ENCODE measurements around the gene CHD9. TPM values are rescaled to one million over a fixed set of nuclear protein-coding genes. Genes with fewer than 3 reads are reported as not detected.

Gene CHD9, protein sequence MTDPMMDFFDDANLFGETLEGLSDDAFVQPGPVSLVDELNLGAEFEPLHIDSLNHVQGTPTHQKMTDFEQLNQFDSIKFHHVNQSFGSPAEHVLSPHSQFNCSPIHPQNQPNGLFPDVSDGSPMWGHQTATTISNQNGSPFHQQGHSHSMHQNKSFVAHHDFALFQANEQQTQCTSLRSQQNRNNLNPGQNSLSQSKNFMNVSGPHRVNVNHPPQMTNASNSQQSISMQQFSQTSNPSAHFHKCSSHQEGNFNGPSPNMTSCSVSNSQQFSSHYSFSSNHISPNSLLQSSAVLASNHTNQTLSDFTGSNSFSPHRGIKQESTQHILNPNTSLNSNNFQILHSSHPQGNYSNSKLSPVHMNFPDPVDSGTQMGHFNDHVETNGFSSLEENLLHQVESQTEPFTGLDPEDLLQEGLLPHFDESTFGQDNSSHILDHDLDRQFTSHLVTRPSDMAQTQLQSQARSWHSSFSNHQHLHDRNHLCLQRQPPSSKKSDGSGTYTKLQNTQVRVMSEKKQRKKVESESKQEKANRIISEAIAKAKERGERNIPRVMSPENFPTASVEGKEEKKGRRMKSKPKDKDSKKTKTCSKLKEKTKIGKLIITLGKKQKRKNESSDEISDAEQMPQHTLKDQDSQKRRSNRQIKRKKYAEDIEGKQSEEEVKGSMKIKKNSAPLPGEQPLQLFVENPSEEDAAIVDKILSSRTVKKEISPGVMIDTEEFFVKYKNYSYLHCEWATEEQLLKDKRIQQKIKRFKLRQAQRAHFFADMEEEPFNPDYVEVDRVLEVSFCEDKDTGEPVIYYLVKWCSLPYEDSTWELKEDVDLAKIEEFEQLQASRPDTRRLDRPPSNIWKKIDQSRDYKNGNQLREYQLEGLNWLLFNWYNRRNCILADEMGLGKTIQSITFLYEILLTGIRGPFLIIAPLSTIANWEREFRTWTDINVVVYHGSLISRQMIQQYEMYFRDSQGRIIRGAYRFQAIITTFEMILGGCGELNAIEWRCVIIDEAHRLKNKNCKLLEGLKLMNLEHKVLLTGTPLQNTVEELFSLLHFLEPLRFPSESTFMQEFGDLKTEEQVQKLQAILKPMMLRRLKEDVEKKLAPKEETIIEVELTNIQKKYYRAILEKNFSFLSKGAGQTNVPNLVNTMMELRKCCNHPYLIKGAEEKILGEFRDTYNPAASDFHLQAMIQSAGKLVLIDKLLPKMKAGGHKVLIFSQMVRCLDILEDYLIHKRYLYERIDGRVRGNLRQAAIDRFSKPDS (N-terminal part only)
- 87.7 TPM for polyA plus RNA-seq (2013)

DNA sequence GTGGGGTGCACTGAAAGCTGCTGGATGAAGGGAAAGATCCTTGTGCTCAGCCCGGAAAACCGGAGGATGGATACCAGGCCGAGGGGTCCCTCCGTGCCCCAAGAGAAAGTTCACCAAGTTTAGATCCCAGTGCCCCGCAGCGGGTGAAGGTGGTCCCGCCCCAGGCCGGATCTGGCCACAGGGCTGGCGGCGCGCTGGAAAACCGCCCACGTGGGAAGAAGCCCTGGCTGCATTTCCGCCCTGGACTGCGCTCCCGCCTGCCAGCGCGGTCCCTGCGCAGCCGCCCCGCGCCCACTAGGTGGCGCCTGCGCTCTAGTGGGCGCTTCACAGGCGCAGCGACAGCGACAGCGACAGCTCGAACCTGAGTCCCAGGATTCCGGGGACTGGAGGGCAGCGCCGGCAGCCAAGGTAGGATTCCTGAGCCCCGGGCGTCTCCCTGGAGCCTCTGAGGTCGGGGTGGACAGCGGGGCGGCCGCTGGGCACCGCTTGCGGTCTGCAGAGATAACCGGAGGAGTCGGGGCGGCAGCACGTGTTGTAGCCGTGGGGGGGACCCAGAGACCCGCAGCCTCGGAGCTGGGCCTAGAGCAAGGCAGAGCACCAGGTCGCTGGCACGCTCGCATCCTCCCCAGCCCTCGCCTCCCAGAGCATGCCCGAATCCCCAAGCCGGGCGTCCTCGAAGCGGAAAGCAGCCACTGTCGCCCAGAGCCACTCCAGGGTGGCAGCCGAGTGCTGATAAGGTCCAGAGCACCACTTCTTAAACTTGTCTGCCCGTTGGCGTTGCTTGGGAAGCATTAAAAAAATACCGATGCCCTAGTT lies at the start of gene CHD9:
Gene CHD9, plus strand, starts transcription at position 322 of the 816 bp plus-strand sequence. CDS start 101,099 bp downstream, outside the sequence.
- Histone ChIP-seq H3K27ac (ENCODE audit: insufficient read depth in 1 of 2, low read depth in 1 of 2, low read length in 2 of 2, poor library complexity in 1 of 2, severe bottlenecking in 2 of 2) (peak within 1 kb of the TSS; percentile 40 to 81), H3K4me3 (ENCODE audit: control insufficient read depth in 1 of 7, extremely low read depth in 1 of 7, insufficient read depth in 4 of 7, low read depth in 2 of 7, low read length in 6 of 7) (peak within 1 kb of the TSS; percentile 69 to 89 (median 84)), H3K36me3 (ENCODE audit: control insufficient read depth in 4 of 4, insufficient read depth in 4 of 4, low read length in 3 of 4) (no peaks in the 10 kb centered on the region), H3K27me3 (replicated peaks in 2 of 5; ENCODE audit: control insufficient read depth in 4 of 5, insufficient read depth in 5 of 5, low read length in 4 of 5) (no peaks in the 10 kb centered on the region), H3K9me3 (ENCODE audit: control extremely low read depth in 1 of 5, control insufficient read depth in 4 of 5, insufficient read depth in 2 of 5, low read depth in 1 of 5, low read length in 4 of 5) (no peaks in the 10 kb centered on the region), H3K4me1 (ENCODE audit: control extremely low read depth in 1 of 4, control insufficient read depth in 4 of 4, insufficient read depth in 4 of 4, low read length in 3 of 4) (peaks cover 3 to 39% (median 25%) of the 10 kb centered on the region in 4 experiments)
- under 1% methylated on average over 60 of the region's 62 CpGs for WGBS (ENCODE audit: insufficient coverage)
- ChIA-PET CTCF (interaction anchor here (0.8 to 7.8 kb wide), 24 partner anchors 14 to 229 kb away, joined by 3 to 73 read pairs (median 5); no protein-coding TSS in a partner anchor), POLR2A (interaction anchor here (0.9 to 2.7 kb wide), 4 partner anchors 36 to 75 kb away, joined by 3 to 28 read pairs (median 6); no protein-coding TSS in a partner anchor)
- peak; percentile 81 to 88 (median 88) for DNase-seq

DNA sequence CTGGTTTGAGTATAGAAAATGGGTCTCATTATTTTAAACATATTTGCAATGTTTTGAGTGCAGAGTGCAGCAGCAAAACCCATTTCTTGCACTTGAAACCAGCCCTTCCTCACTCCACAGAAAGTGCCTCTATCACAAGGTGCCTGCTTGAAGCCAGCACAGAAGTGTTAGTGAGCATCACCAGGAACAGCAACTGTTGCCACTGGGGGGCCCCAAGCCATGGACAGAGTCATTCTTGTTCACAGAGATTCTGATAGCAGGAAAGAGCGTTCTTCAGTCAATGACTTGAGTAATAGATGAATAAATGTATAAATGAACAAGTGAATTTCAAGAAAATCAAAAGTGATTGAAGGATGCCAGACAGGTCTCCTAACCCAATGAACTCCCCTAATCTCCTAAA lies 47.7 kb upstream of the CHD9 start:
- Histone ChIP-seq H3K4me3 (ENCODE audit: control insufficient read depth in 1 of 7, extremely low read depth in 1 of 7, insufficient read depth in 4 of 7, low read depth in 2 of 7, low read length in 6 of 7) (no peak overlapping the region), H3K27ac (ENCODE audit: insufficient read depth in 1 of 2, low read depth in 1 of 2, low read length in 2 of 2, poor library complexity in 1 of 2, severe bottlenecking in 2 of 2) (no peak overlapping the region), H3K36me3 (ENCODE audit: control insufficient read depth in 4 of 4, insufficient read depth in 4 of 4, low read length in 3 of 4) (no peaks in the 10 kb centered on the region), H3K27me3 (replicated peaks in 2 of 5; ENCODE audit: control insufficient read depth in 4 of 5, insufficient read depth in 5 of 5, low read length in 4 of 5) (peaks cover 0 to 5% (median 0%) of the 10 kb centered on the region in 5 experiments), H3K9me3 (ENCODE audit: control extremely low read depth in 1 of 5, control insufficient read depth in 4 of 5, insufficient read depth in 2 of 5, low read depth in 1 of 5, low read length in 4 of 5) (no peaks in the 10 kb centered on the region), H3K4me1 (ENCODE audit: control extremely low read depth in 1 of 4, control insufficient read depth in 4 of 4, insufficient read depth in 4 of 4, low read length in 3 of 4) (no peaks in the 10 kb centered on the region)
- no peak for DNase-seq
- CTCF ChIA-PET = no interaction called here
- POLR2A ChIA-PET = no interaction called here
- WGBS (ENCODE audit: insufficient coverage) = 80% methylated on average over 1 of the region's 1 CpG

DNA sequence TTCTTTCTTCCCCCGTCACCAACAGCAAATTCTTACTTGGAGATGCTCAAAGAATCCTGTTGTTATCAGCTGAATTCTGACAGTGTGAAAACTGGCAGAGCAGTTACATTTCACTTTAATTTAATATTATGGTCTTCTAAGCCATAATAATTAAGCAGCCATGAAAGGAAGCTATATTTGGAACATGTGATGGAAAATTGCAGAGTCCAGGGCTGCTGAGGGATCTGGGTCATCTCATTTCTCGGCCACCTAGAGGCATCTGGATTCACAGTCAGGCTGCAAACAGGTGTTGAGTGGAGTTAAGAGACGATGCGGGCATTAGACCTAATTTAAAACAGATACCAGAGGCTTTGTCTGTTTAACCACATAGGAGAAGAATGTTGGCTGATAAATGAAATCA lies 40.5 kb upstream of the CHD9 start:
- Histone ChIP-seq H3K4me3 (ENCODE audit: control insufficient read depth in 1 of 7, extremely low read depth in 1 of 7, insufficient read depth in 4 of 7, low read depth in 2 of 7, low read length in 6 of 7) (no peak overlapping the region), H3K4me1 (ENCODE audit: control extremely low read depth in 1 of 4, control insufficient read depth in 4 of 4, insufficient read depth in 4 of 4, low read length in 3 of 4) (no peaks in the 10 kb centered on the region), H3K27me3 (replicated peaks in 2 of 5; ENCODE audit: control insufficient read depth in 4 of 5, insufficient read depth in 5 of 5, low read length in 4 of 5) (peaks cover 0 to 5% (median 4%) of the 10 kb centered on the region in 5 experiments), H3K27ac (ENCODE audit: insufficient read depth in 1 of 2, low read depth in 1 of 2, low read length in 2 of 2, poor library complexity in 1 of 2, severe bottlenecking in 2 of 2) (no peak overlapping the region), H3K36me3 (ENCODE audit: control insufficient read depth in 4 of 4, insufficient read depth in 4 of 4, low read length in 3 of 4) (no peaks in the 10 kb centered on the region), H3K9me3 (ENCODE audit: control extremely low read depth in 1 of 5, control insufficient read depth in 4 of 5, insufficient read depth in 2 of 5, low read depth in 1 of 5, low read length in 4 of 5) (no peaks in the 10 kb centered on the region)
- WGBS (ENCODE audit: insufficient coverage) = 80% methylated on average over 3 of the region's 4 CpGs
- ChIA-PET POLR2A (no interaction called here), CTCF (no interaction called here)
- DNase-seq = no peak

DNA sequence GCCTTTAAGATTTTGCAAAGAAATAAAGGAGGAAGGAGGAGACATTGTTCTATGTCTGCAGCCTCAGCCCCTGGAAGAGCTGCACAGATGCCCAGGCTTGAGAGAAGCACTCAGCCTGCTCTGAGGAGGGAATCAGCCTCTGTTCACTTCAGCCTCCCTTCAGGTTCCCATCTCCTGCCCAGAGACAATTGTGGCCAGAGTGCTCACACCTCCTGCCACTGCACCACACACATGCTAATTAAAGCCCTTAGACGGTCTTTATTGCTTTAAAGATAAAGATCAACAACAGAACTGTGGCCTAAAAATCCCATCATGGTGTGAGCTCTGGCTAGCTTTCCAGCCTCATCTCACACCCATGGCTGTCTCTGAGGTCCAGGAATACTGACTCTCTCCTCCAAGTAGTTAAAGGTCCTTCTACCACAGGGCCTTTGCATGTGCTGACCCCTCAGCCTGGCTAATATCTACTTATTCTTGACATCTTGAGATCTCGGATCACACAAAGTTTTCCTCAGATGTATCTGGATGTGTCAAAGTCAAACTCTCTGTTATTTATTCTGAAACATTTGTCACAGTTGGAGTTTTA lies 35.9 kb upstream of the CHD9 start:
- POLR2A ChIA-PET = no interaction called here
- Histone ChIP-seq H3K27ac (ENCODE audit: insufficient read depth in 1 of 2, low read depth in 1 of 2, low read length in 2 of 2, poor library complexity in 1 of 2, severe bottlenecking in 2 of 2) (no peak overlapping the region), H3K4me1 (ENCODE audit: control extremely low read depth in 1 of 4, control insufficient read depth in 4 of 4, insufficient read depth in 4 of 4, low read length in 3 of 4) (no peaks in the 10 kb centered on the region), H3K36me3 (ENCODE audit: control insufficient read depth in 4 of 4, insufficient read depth in 4 of 4, low read length in 3 of 4) (no peaks in the 10 kb centered on the region), H3K9me3 (ENCODE audit: control extremely low read depth in 1 of 5, control insufficient read depth in 4 of 5, insufficient read depth in 2 of 5, low read depth in 1 of 5, low read length in 4 of 5) (no peaks in the 10 kb centered on the region), H3K4me3 (ENCODE audit: control insufficient read depth in 1 of 7, extremely low read depth in 1 of 7, insufficient read depth in 4 of 7, low read depth in 2 of 7, low read length in 6 of 7) (no peak overlapping the region), H3K27me3 (replicated peaks in 2 of 5; ENCODE audit: control insufficient read depth in 4 of 5, insufficient read depth in 5 of 5, low read length in 4 of 5) (peaks cover 0 to 4% (median 0%) of the 10 kb centered on the region in 5 experiments)
- DNase-seq = no peak
- CTCF ChIA-PET = no interaction called here
- 95% methylated on average over 2 of the region's 2 CpGs for WGBS (ENCODE audit: insufficient coverage)

DNA sequence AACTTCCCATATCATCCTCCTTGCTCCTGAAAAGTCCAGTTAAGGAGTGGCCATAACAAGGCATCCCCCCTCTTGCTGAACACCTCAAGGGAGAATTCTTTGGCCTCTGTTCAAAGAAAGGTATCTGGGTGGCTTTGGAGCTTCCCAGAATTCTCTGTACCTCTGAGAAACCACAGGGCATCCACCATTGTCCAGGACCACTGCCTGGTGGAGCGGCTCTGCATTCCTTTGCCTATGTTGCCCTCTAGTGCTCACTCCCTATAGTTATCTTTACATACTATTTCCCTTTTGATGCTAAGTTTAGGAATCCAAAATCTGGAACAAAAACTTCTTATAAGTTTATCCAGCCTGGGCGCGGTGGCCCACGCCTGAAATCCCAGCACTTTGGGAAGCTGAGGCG lies 32.4 kb upstream of the CHD9 start:
- 0% methylated on average over 1 of the region's 5 CpGs for WGBS (ENCODE audit: insufficient coverage)
- peaks cover 0 to 2% (median 0%) of the 10 kb centered on the region in 5 experiments for H3K27me3 ChIP-seq (replicated peaks in 2 of 5; ENCODE audit: control insufficient read depth in 4 of 5, insufficient read depth in 5 of 5, low read length in 4 of 5)
- CTCF ChIA-PET = interaction anchor here (1.1 to 2.8 kb wide), 8 partner anchors 11 to 835 kb away, joined by 3 to 19 read pairs (median 4); no protein-coding TSS in a partner anchor
- POLR2A ChIA-PET = no interaction called here
- H3K4me1 ChIP-seq (ENCODE audit: control extremely low read depth in 1 of 4, control insufficient read depth in 4 of 4, insufficient read depth in 4 of 4, low read length in 3 of 4) = no peaks in the 10 kb centered on the region
- no peaks in the 10 kb centered on the region for H3K9me3 ChIP-seq (ENCODE audit: control extremely low read depth in 1 of 5, control insufficient read depth in 4 of 5, insufficient read depth in 2 of 5, low read depth in 1 of 5, low read length in 4 of 5)
- H3K27ac ChIP-seq (ENCODE audit: insufficient read depth in 1 of 2, low read depth in 1 of 2, low read length in 2 of 2, poor library complexity in 1 of 2, severe bottlenecking in 2 of 2) = no peak overlapping the region
- peak; percentile 25 to 57 (median 51) for DNase-seq
- no peak overlapping the region for H3K4me3 ChIP-seq (ENCODE audit: control insufficient read depth in 1 of 7, extremely low read depth in 1 of 7, insufficient read depth in 4 of 7, low read depth in 2 of 7, low read length in 6 of 7)
- H3K36me3 ChIP-seq (ENCODE audit: control insufficient read depth in 4 of 4, insufficient read depth in 4 of 4, low read length in 3 of 4) = no peaks in the 10 kb centered on the region

DNA sequence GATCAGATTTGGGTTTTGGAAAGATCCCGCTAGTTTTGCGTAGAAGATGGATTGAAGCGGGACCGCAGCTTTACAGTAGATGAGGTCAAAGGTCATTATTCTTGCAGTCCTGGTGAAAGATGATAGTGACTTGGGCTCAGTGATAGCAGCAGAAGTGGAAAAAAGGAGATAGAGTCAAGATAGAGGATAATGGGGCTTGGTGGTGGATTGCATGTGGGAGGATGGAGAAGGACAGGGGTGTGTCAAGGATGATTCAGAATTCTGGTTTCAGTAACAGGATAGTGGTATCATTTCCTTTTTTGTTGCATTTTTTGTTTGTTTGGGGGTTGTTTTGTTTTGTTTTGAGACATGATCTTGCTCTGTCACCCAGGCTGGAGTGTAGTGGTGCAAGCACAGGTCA lies 30.7 kb upstream of the CHD9 start:
- Histone ChIP-seq H3K27me3 (replicated peaks in 2 of 5; ENCODE audit: control insufficient read depth in 4 of 5, insufficient read depth in 5 of 5, low read length in 4 of 5) (peaks cover 0 to 2% (median 0%) of the 10 kb centered on the region in 5 experiments), H3K27ac (ENCODE audit: insufficient read depth in 1 of 2, low read depth in 1 of 2, low read length in 2 of 2, poor library complexity in 1 of 2, severe bottlenecking in 2 of 2) (no peak overlapping the region), H3K36me3 (ENCODE audit: control insufficient read depth in 4 of 4, insufficient read depth in 4 of 4, low read length in 3 of 4) (no peaks in the 10 kb centered on the region), H3K4me1 (ENCODE audit: control extremely low read depth in 1 of 4, control insufficient read depth in 4 of 4, insufficient read depth in 4 of 4, low read length in 3 of 4) (no peaks in the 10 kb centered on the region), H3K4me3 (ENCODE audit: control insufficient read depth in 1 of 7, extremely low read depth in 1 of 7, insufficient read depth in 4 of 7, low read depth in 2 of 7, low read length in 6 of 7) (no peak overlapping the region), H3K9me3 (ENCODE audit: control extremely low read depth in 1 of 5, control insufficient read depth in 4 of 5, insufficient read depth in 2 of 5, low read depth in 1 of 5, low read length in 4 of 5) (no peaks in the 10 kb centered on the region)
- ChIA-PET CTCF (no interaction called here), POLR2A (interaction anchor here (0.6 kb wide), 1 partner anchor 858 kb away, joined by 3 read pairs; no protein-coding TSS in a partner anchor)
- WGBS (ENCODE audit: insufficient coverage) = 94% methylated on average over 4 of the region's 4 CpGs
- no peak for DNase-seq

All from common myeloid progenitor, CD34-positive (primary cell).